Daoy (cell line): Measurements from ENCODE around the gene LIN28B. TPM values are rescaled to one million over a fixed set of nuclear protein-coding genes. Genes with fewer than 3 reads are reported as not detected.

Source experiments
- DNase-seq: peaks from one replicate; pipeline ENCODE4 v3.0.0-alpha.2; 2015; ENCODE audit warnings: low read depth
- total RNA-seq: library from RNA; depleted of rRNA; stranded (reverse); fragments of >200 nt; shearing (Covaris generic); gene quantifications from 2 replicates; pipeline ENCODE4 v1.2.3, GENCODE V29; 2014; rRNA removed

LIN28B gene
- total RNA-seq, 1 experiment from 2014 or later: 7.3 TPM

DNA sequence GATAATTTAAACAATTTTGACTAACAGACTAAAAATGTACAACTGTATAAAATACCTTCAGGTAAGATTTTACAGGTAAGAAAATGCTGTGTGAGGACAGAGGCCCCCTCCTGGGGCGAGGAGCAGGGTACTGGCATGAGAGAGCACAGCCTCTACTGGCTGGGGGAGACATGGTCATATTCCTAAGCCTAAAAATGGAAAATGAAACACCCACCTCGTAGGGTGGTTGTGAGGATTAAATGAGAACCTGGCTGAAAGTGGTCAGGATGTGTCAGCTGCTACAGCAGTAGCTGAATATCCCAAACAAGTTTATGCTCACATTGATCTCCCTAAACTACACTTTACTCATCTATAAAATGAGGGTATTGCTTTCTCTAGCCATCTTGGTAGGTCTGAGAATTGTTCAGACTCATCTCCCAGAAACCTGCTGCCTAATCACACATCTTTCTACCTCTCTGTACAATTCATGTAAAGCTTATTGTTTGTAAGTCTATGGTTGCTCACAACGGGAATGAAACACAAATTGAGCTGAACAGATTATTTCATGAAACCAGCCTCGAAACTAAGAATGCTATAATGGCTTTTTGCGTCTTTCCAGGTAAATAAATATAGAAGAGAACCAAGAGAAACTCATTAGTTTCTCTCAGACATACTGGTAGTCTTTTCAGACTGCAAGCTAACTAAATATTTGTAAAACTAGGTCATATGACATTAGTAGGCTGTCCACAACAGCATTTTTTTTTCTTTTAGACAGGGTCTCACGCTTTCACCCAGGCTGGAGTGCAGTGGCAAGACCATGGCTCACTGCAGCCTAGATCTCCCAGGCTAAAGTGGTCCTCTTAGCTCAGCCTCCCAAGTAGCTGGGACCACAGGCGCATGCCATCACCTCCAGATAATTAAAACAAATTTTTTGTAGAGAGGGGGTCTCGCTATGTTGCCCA lies 153.3 kb downstream of the LIN28B start:
- no peak for DNase-seq

GRCh38 chr6:105111105-105111504 lies 154.2 kb downstream of the LIN28B start:
- no peak for DNase-seq

GRCh38 chr6:105111871-105112270 lies 155.0 kb downstream of the LIN28B start:
- no peak for DNase-seq

DNA sequence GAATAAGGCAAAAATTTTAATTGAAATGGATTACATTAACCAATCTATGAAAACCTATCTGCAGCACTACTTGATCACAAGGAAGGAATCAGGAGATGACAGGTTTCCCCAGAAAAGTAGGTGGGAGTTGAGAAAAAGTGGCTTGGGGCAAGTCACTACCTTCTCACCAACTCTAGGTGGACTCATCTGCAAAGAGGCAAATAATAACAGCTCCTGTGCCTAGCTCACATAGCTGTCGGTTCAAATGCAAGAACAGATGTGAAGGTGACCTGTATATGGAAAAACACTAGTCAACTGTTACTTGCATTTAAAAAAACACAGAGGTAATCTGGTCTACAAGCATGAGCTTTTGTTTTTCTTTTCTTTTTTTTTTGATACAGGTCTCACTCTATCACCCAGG lies 155.7 kb downstream of the LIN28B start:
- DNase-seq: no peak

DNA sequence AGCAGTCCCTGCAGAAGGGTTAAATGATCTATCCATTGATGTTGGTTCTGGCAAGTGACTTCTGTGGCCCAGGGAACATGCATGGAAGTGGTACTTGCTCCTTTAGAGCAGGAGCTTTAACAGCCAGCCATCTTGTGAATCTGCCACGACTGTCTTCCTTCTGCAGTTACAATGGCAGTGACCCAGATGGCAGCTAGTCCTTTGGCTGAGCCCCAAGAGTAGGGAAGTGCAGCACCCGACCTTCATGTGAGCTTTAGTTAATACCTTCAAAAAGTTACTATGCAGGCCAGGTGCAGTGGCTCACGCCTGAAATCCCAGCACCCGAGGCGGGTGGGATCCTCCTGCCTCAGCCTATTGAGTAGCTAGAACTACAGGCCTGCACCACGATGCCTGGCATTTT lies 156.5 kb downstream of the LIN28B start:
- DNase-seq: no peak

- no peak for DNase-seq
Observed at GRCh38 chr6:105116150-105116549, 159.2 kb downstream of the LIN28B start.

GRCh38 chr6:105120570-105120969 lies 163.7 kb downstream of the LIN28B start:
- DNase-seq: no peak

DNA sequence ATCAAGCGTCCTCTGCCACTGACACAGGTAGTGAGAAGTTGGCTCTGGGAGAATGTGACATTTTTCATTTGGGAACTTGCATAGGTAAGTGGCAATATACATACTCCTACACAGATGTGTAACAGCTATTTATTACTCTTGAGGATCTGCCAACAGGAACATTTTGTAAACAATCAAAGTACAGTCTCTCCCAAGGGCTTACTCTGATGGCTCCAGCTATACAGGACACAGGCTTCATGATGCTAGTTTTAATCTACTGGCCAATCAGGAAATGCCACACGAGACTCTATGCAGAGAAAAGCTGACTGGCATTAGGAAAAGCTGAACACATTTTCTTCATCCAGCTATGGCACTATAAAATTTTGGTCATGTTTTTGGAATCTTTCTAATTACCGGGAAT lies 165.1 kb downstream of the LIN28B start:
- DNase-seq: no peak

DNA sequence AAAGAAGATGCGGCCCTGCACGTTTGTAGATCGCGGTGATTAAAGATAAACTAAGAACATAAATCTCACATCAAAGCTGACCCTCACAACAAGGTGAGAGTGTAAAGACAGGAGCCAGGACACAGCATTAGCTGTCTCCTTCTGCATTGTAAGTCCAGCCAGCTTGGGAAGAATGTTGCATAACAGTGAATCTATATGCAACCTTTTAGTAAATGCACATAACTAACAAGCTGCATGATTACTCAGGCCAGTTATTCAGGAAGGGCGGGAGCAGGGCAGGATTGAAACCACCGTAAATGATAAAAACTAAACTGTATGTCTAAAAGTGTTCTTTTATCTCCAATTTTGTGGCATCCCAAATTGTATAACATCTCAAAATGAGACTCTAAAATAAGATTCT lies 165.8 kb downstream of the LIN28B start:
- DNase-seq: no peak

Other genes starting within 250 kb of the LIN28B start
- gene HACE1, start 97.2 kb upstream of the LIN28B start, total RNA-seq: 6.8 and 14.6 TPM in 2 replicates
- gene POPDC3, start 222.9 kb downstream of the LIN28B start, total RNA-seq: 26.3 and 33.3 TPM in 2 replicates